ENCODE results near the gene STK39.
"Not testable (repeated sequence)": the region's sequence is repeated elsewhere in the genome, so short reads cannot be mapped to it uniquely, and the experiment has no call there.

Gene STK39

DNA sequence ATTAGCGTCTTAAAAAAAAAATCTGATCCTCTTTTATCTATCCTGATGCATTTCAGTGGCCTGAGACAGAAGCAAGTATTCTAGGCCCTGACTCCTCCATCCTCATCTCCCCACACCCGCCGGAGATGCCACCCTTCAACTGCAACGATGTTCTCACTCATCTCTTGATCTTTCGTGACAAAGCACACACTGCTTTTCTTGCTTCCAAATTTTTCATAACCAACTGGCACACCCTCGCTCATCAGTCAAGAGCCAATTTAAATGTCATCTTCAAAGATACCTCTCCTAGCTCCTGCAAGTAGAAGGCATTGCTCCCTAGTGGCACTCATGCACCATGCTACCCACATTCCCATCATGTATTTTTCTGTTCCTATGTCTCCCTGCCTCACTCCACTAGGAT, 115.0 kb downstream of the STK39 start:
- DNase-seq = no peak

DNA sequence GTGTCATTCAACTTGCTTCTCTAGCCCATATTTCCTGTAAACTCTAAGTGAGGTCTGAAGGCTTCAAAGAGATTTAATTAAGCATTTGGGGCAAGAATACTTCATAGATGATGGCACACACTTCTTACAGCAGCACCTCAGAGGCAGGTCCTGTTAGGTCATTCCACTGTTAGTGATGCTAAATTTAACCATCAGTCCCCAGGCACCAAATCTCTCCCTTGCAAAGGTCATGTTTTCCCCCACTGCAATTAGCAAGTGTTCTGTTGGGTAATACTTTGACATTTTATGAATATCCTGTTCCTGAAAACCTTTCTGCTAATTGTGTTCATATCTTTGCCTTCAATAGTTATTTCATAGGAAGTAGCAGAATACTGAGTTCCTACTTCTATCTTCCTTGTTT, 117.0 kb downstream of the STK39 start:
- DNase-seq = no peak

DNA sequence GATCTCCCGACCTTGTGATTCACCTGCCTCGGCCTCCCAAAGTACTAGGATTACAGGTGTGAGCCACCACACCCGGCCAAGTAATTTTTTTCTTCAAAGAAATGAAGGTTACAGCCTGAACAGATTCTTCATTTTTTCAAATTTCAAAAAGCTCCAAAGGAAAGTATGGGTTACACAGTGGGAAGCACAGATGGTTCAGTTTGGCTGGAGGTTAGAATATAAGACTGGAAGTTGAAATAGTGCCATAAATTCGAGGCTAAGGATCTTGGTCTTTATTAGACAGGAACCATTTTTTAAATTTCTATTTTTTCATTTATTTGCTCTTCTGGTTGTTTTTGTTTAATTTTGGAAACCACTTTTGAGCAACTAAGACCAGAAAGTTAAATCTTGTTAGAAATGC, 120.0 kb downstream of the STK39 start:
- DNase-seq = no peak

DNA sequence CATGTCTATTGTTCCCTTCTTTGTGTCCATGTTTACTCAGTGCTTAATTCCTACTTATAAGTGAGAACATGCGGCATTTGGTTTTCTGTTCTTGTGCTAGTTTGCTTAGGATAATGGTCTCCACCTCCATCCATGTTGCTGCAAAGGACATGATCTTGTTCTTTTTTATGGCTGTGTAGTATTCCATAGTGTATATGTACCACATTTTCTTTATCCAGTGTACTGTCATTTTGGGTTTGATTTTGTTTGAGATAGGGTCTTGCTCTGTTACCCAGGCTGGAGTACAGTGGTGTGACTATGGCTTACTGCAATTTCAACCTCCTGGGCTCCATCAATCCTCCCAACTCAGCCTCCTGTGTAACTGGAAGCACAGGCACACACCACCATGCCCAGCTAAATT, 125.2 kb downstream of the STK39 start:
- DNase-seq = not testable (repeated sequence)

DNA sequence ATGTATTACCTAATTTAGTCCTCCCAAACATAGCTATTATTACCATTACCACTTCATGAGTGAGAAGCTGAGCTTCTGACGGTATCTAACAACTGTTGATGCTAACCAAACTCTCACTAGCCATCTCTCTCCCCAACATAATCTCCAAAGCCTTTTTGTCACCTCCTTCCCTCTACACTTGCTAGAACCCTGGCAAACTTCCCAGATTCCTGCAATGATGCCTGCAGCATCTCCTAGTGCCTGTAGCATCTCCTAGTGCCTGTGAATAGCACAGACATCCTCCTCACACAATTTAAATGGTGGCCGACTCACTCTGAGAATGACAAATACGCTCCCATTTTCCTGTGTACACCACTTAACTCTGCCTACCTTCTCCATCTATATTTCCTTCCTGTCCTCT, 126.7 kb downstream of the STK39 start:
- DNase-seq = no peak

DNA sequence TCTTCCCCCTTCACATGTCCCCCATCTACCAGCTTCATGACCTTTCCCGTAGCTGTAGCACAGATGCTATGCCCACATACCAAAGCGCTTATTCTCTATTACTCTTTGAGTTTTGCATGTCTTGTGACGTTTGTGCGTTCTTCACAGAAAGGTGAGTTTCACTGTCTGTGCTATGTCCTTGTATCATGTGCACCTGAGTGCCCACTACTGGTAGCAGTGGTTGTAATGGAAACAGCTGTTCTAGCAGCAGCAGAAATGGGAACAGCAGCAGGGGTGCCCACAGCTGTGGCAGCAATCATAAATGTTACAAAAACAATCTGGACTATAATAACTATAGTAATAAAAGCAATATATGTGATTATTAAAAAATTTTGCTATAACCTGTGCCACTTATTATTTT, 127.1 kb downstream of the STK39 start:
- DNase-seq = no peak

DNA sequence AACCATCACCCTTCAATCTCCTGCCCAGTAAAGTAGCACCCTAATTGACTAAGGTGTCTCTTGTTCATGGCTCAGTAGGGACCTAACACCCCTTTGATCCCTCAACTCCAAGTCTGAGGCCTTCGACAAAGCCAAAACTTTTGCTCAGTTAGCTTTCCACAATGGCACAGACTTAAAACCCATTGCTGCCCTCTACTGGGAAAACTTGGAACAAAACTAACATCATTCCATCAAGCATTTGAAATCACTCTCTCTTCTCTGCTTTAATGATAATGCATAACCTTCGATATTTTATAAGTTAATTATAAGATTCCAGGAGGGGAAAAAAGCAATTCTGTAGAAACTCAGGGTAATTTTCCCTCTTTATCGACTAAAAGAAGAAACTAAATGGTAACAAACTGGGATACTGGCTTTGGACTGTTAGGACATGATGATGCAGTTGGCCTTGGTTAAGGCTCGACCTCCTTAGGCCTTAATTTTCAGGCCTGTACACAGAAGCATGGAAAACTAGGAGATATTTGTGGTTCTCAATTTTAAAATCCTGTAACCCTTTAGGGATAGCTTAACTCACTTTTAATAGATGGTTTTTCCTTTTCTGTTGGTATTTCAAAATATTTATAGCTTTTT, 127.8 kb downstream of the STK39 start:
- DNase-seq = peak; percentile 19

DNA sequence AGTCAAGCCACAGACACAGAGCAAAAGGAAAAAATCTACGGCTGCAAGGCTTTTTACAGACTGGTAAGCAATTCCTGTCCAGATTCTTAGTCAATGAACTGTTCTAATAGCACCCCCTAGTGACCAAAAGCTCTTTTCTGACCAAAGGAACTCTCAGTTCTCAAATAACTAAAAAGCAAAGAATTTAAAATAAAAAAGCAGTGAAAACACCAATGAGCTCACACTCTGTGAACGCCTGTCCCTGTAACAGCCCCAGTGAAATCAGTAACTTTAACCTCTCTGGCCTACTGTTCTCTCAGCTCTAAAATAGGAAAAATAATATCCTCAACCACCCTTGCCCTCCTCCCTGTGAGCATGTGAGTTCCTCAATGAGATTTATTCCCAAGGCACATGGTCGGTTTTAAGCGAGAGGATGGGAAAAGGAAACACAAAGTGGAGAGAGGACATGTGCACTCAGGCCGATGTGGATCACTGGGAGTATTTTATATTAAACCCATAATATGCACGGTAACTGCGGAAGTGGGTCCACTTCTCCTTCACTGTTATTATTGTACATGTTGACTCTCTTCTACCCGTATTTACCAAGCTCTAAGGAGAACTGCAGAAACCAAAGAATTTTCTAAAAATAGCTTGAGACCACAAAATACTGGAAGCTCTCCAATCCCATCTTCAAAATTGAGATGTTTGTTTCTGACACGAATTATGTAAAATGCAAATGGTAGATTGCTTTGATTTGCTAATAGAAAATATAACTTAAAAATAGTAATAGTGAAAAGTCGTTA, 128.5 kb downstream of the STK39 start:
- DNase-seq = peak; percentile 6

DNA sequence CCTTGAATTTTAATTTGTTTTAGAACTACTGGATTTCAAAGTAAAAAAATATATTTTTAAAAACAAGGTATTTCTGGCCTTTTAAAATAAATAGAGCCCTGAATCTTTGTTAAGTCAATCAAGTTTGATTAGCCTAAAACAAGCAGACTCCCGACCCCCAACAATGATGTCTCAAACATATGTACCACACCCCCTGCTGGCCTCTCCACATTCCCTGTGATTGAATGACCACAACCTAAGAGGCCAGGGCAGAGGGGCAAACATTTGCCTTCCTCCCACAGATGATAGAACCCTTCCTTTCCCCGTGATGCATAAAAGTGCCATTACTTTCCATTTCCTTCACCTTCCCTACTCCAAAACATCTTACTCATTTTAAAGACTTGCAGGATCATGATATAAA, 130.9 kb downstream of the STK39 start:
- no peak for DNase-seq

DNA sequence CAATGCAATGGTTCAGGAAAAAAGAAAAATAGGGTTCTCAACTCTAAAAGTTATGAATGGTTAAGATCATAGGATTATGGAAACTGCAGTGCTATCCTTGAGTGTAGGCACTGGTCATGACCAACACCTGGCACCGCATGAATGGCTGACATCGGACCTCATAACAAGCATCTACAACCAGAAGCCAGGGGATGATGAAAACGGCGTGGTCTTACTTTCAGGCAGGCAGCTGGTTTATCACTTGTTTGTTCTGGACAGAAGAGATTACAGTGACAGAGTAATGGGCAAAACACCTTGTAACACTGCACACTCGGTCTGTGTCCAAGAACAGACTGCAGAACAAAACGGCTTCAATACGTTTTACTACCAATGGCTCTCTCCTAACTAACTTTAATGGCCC, 132.8 kb downstream of the STK39 start:
- DNase-seq = no peak

DNA sequence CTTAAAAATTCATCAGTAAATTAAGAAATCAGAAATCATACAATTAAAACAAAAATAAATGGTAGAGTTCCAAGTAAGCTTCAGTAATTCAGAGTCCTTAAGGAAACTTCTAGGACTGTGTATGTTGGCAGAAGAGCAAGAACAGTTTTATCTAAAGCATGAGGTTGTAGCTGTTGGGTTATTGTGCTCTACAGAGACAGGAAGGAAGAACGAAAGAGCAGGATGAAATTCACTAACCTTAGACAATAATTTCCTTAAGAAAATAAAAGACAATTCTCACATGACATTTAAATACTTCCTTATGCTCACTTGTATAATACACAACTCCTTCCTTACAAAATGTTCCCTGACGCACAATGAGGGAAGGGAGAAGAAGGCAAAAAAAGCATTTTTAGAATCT, 133.4 kb downstream of the STK39 start:
- no peak for DNase-seq

DNA sequence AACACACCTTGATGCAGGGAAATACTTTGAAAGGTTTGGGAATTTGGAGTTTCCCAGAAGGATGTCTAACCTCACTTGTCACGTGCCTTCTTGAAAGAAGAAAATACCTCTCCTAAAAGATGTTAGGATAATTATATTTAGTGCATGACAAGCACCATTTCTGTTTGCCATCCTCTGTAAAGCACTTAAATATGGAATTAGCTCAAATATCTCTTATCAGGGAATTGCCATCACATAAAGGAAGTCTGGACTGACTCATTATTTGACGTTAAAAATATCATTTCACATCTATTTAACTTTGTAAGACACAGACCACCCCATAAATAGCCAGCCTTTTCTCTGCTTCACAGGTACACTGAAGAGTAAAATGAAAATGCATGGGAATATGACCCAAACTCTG, 140.1 kb downstream of the STK39 start:
- no peak for DNase-seq

DNA sequence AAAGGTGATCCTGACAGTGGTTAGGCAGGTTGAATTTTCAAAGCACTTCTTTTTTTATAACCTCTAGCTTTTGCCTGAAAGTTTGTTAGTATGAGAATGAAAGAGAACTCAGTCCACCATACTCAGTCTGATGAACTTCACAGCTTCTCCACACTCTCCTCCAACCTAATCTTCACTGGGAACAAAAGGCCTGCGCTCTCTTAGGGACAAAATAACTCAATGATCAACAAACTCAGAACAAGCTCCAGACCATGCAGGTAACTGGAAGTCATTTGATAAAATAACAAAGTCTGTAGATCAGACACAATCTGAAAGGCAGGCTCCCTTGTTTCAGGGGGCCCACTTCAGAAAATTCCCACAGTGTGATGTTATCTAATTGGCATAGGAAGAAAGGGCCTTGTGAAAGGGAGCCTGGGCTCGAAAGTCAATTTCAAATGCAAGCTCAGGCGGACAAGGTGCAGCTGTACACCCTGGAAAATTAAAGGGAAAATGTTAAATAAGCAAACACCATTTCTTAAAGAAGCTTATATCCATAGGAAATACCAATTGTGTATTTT, 142.2 kb downstream of the STK39 start:
- no peak for DNase-seq

DNA sequence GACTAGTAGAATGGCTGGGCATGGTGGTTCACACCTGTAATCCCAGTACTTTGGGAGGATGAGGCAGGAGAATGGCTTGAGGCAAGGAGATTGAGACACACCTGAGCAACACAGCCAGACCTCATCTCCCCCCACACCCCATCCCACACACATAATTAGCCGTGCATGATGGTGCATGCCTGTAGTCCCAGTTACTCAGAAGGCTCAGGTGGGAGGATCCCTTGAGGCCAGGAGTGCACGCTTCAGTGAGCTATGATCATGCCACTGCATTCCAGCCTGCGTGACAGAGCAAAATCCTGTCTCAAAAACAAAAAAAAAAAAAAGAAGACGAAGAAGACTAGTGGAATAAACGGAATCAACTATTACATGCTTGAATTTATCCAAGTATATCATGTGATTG, 150.0 kb downstream of the STK39 start:
- no peak for DNase-seq

DNA sequence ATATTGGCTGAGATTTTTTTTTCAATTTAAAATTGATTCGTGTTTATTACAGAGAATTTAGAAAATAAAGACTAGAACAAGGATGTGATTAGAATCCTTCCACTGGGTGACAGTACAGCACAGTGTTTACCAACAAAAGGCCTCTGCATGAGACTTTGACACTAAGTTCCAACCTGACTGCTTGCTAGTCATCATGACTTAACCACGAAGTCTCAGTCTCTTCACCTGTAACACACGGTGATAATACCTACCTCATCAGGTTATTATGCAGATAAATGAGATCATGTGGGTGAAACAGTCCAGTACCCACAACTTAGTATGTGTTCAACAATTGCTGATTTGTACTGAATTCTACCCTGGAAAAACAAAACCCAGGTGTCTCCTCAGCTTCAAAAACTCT, 151.2 kb downstream of the STK39 start:
- DNase-seq = no peak

DNA sequence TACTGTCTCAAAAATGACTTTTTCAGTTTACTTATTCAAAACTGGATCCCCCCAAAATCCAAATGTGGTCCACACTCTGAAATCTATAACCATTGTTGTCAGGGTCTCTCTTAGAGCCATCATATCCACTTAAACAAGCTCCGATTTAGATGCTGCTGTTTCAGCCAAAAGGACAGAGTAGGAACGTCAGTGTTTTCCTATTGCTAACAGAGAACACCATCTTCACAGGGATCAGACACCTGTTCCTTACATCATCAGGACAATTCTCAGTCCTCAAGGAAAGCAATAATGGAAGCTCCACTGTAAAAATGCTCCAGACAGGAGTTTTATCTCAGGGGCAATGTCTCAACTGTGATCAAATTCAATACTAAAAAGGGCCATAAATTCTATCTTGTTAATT, 155.4 kb downstream of the STK39 start:
- DNase-seq = no peak

DNA sequence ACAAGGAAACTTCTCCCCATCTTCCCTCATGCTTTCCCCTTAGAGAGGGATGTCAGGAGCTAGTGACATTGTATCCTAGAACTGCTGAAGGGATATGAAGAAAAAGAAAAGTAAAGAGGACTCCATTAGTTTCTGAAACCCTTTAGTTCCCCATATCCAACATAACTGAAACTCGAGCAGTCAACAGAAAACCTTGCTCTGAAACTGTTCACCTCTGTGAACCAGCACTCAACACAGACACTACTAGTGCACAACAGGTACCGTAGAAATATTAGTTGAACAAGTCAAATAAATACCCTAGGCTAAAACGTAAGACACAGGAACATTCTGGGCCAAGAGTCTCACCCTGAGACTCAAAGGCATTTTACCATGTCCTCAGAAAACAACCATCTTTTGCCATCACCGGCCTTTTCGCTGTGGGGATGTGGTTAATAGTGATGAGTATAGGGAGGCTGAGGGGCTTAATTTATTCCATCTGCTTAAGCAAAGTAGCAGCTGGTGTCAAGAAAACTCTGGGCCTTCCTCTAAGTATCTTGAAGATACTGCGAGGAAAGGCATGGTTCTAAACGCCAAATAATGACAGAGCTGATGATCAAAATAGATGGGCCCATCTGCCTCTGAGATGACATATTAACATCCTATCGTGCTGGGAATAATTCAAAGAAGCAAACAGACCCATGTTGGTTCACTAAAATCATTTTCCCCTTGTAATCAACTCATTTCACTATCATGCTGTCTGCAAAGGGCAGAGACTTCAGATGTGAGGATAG, 156.8 kb downstream of the STK39 start:
- no peak for DNase-seq

DNA sequence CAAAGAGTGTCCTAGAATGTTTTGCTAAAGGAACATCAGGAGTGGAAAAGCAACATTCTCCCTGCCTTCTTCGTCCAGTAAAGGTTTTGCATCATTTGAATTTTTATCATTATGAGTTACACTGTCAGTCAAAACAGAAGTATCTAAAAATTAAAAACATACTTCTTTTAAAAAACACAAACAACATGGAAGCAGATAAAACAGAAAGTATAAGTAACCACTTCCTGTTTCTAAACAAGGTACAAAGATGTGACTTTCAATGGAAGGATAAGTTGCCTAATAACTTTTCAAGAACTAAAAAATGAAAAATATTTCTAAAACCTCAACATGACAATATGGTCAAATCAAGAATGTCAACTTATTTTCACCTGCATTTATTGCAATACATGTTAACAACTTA, 158.2 kb downstream of the STK39 start:
- DNase-seq = no peak

DNA sequence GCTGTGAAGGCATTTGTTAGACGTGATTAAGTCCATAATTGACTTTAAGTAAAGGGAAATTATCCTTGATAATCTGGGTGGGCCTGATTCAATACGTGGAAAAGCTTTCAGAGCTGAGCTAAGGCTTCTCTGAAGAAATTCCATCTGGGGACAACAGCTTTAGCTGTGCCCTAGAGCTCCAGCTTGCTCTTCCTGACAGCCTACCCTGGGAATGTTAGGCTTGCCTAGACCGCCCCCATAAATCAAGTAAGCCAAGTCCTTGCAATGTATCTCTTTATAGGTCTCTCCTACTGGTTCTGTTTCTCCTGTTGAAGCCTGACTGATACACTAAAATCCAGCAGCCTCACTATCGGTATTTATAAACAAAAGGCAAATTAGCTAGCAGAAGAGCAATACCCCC, 160.0 kb downstream of the STK39 start:
- DNase-seq = no peak

DNA sequence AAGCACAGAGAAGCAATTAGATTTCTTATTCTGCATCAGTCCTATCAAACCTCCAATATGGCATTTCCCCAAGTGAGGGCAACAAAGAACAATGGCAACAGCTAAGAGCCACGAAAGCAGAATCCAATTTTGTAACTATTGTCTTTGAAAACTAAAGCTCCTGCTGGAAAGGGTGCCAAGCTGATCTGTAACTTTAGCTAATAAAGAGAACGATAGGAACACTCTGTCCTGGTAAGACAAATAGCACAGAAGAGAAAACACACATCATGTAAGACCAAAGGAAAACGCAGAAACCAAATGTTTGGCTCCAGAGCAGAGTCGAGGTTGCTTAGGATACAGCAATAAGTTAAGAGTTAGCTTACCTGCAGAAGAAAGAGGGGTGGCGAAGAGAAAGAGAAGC, 160.5 kb downstream of the STK39 start:
- no peak for DNase-seq

DNA sequence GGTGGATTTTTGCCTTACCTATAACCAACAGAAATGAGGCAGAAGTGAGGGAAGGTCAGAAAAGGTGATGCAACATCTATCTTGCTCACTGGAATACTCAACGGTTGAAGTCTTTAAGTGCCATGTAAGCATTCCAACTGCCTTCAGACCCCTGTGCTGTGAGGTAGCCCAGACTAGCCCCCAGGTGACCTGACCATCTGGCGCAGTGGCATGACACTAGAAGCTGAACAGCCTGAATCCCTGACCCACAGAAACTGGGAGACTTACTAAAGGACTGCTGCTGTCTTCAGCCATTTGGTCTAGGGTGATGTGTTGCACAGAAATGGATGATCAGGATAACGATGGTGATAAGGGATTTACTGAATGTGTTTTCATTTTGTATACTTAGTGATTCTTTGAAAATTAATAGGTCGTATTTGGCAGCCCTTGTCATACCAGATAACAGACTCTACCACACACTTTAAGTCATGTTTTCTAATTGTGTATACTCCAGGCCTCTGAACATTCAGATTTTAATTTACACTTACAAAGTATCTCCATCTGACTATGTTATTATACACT, 161.5 kb downstream of the STK39 start:
- no peak for DNase-seq

DNA sequence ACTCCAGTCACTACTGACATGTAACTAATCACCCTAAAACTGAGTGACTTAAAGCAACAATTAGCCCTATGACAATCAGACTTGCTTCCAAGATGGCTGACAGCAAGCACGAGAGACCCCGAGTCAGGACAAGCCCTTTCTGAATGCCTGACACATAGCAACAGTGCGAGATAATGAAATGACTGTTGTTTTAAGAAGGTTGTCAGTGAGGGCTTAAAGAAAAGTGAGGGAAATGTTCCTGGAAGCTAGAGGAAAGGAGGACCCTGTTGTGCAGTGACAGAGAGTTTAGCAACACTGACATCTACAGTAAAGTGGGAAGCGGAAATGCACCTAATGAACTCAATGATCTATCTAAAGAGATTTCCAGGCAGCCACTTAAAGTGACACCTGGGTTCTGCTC, 163.1 kb downstream of the STK39 start:
- no peak for DNase-seq

DNA sequence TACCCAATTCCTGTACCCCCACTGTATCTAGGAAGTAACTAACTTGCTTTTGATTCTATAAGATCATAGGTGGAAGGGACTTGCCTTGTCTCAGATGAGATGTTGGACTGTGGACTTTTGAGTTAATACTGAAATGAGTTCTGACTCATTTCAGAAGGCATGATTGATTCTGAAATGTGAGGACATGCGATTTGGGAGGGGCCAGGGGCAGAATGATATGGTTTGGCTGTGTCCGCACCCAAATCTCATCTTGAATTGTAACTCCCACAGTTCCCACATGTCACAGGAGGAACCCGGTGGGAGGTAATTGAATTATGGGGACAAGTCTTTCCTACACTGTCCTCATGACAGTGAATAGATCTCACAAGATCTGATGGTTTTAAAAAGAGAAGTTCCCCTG, 165.9 kb downstream of the STK39 start:
- DNase-seq = not testable (repeated sequence)

DNA sequence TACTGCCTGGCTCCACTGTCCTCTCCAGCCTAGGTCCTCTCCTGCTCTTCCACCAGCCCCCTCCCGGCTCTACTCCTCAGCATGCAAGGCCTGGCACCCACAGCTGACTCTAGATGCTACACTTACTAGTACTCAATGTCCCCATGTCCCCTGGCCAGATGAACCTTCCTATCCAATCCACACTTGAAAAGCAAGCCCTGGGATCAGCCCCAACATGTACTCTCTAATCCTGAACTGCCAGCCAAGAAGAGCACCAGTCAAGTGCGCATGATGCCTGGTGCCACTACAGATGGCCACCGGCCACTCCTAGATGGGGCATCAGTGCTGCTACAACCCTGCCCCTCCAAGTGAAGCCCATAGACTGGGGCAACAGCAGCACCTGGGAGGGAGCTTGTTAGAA, 168.2 kb downstream of the STK39 start:
- DNase-seq = no peak

Measured in stimulated activated CD4-positive, alpha-beta T cell treated with anti-CD3 and anti-CD28 coated beads, Interleukin-4, amount 100 ng/mL, for 24 hours (primary cell).